Neuron (in vitro differentiated cells): ENCODE results near the gene C1RL.

Source experiments
- H2AFZ ChIP-seq: one replicate; pipeline ENCODE4 v1.6.1; 2013; ENCODE audit warnings: low read depth, mild to moderate bottlenecking, inconsistent platforms, low read length, moderate library complexity
- H3K27me3 ChIP-seq: one replicate; pipeline ENCODE4 v1.6.1; 2013; ENCODE audit warnings: low read length; ENCODE audit not compliant: insufficient read depth
- H3K36me3 ChIP-seq: one replicate; pipeline ENCODE4 v1.6.1; 2013; ENCODE audit warnings: low read length; ENCODE audit not compliant: insufficient read depth
- H3K4me1 ChIP-seq: one replicate; pipeline ENCODE4 v1.6.1; 2013; ENCODE audit warnings: low read length; ENCODE audit not compliant: insufficient read depth
- H3K4me3 ChIP-seq: 2 replicates; pipeline ENCODE4 v1.5.1; 2013; ENCODE audit warnings: mild to moderate bottlenecking, low read length, moderate library complexity
- H3K9me3 ChIP-seq: one replicate; pipeline ENCODE4 v1.6.1; 2013; ENCODE audit warnings: low read length

C1RL gene

DNA sequence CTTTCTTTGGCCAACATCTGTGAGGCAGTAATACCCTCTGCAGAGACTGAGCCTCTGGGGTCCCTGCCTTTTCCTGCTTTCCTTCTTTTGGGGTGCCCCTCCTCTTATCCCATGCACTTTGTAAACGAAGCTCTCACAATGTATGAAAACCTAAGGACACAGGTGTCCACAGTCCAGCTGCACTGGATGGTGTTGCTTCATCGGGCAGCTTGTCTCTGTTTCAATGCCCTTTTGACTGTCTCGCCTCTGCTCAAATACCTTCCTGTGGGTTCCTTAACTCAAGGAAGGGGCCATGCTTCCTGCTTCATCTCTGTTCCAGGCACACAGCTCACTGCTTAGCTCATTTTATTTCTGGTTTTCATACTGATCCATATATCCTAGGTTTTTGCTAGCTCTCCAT, 6.4 kb downstream of the C1RL start:
- Histone ChIP-seq H3K36me3 (peaks cover 21% of the 10 kb centered on the region), H2AFZ (no peak overlapping the region), H3K4me1 (peaks cover 2% of the 10 kb centered on the region), H3K9me3 (peaks cover 2% of the 10 kb centered on the region), H3K27me3 (no peaks in the 10 kb centered on the region), H3K4me3 (no peak overlapping the region)

DNA sequence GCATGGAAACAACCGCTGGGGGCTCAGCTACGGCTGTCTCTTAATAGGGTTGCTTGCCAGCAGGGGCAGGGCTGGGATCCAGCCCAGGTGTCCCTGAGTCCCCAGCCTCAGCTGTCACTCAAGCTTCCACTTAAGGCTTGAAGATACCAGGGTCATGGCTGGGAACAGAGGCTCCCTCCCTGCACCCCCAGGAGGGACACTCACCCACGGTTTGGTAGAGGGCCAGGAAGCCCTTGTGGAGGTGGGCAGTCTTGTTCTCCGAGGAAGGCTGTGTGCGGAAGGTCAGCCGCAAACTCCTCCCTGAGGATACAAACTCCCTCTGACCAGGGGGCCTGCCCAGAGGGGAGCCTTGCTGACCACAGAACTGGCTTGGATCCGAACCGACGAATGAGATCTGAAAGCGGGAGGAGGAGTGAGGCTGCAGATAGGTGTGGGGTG, 7.3 kb downstream of the C1RL start:
- no peak overlapping the region for H2AFZ ChIP-seq
- H3K9me3 ChIP-seq: peaks cover 2% of the 10 kb centered on the region
- H3K36me3 ChIP-seq: peaks cover 23% of the 10 kb centered on the region
- H3K4me1 ChIP-seq: no peaks in the 10 kb centered on the region
- H3K4me3 ChIP-seq: no peak overlapping the region
- H3K27me3 ChIP-seq: no peaks in the 10 kb centered on the region

DNA sequence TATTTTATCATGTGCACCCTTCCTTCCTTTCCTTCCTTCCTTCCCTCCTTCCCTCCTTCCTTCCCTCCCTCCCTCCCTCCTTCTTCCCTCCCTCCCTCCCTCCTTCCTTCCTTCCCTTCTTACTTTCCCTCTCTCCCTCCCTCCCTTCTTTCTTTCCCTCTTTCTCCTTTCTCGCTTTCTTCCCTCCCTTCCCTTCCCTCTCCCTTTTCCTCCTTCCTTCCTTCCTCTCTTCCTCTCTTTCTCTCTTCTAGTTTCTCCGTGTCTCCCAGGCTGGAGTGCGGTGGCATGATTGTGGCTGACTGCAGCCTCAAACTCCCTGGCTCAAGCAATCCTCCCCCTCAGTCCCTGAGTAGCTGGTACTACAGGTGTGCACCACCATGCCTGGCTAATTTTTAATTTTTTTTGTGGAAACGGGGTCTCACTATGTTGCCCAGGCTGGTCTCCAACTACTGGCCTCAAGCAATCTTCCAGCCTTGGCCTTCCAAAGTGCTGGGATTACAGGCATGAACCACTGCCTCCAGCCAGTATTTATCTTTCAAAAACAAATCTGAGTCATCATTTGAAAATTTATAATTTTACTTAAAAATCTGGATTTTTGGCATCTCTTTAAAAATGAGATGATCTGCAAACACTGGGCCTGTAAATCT, 7.8 kb downstream of the C1RL start:
- Histone ChIP-seq H3K4me3 (no peak overlapping the region), H3K4me1 (no peaks in the 10 kb centered on the region), H2AFZ (no peak overlapping the region), H3K36me3 (peaks cover 20% of the 10 kb centered on the region), H3K27me3 (no peaks in the 10 kb centered on the region), H3K9me3 (peaks cover under 1% of the 10 kb centered on the region)

DNA sequence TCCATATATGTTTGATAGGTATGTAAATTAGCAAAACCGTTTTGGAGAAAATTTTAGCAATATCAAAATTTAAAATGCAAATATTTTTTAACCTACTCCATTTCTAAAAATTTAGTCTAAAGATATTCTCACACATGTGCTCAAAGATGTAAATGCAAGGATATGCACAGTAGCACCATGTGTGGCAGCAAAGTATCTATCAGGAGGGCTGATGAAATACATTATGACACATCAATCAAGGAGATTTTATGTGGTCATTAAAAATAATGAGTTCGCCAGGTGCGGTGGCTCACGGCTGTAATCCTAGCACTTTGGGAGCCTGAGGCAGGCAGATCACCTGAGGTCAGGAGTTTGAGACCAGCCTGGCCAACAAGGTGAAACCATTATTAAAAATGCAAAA, 8.8 kb downstream of the C1RL start:
- Histone ChIP-seq H3K27me3 (no peaks in the 10 kb centered on the region), H3K4me1 (no peaks in the 10 kb centered on the region), H3K36me3 (peaks cover 20% of the 10 kb centered on the region), H3K9me3 (no peaks in the 10 kb centered on the region), H3K4me3 (no peak overlapping the region), H2AFZ (no peak overlapping the region)

DNA sequence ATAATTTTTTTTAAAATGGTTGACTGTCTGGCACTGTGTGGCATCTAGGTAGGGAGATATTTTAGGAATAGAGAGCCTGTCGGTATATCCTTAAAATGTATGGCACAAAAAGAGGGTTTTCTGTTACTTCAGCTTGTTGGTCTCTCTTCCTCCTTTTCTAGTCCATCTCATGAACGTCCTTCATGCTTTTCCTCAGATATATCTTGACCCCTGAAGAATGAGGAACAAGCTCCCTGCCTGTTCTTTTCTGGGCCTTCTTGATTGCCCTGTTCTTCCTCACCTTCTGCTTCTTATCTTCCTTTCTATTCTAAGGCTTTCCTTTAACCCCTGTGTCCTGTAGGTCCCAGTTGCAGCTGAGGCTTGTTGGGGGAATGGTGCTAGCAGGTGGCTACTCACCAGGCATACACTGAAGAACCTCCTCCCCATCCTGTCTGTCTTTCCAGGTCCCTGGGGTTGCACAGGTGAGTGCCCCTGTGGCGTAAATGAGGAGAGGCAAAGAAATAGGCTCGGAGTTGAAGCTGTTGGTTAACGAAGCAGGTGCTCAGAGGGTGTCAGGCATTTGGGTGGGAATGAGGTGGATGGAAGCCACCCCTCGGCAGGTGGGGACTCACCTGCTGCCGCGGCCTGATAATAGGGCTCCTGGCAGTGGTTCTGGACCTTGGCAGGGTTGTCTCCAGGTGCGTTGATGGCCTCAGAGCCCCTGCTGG, 9.6 kb downstream of the C1RL start:
- Histone ChIP-seq H3K4me3 (no peak overlapping the region), H3K36me3 (peaks cover 20% of the 10 kb centered on the region), H3K27me3 (no peaks in the 10 kb centered on the region)

DNA sequence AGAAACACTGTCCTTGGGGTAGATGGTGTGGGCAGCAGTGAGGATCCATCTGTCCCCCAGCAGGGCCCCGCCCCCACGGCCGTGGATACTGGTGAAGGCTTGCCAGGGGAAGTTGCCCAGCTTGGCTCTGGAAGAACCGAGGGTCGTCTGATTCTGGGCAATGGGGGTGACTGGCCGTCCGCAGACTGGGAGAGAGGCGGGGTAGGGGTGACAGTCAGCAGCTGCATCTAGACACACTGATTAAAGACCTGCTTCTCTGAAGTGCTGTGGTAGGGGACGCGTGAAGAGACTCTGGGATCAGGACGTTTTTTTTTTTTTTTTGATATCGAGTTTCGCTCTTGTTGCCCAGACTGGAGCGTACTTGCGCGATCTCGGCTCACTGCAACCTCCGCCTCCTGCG, 12.0 kb downstream of the C1RL start:
- no peak overlapping the region for H2AFZ ChIP-seq
- H3K4me3 ChIP-seq: no peak overlapping the region
- peaks cover 16% of the 10 kb centered on the region for H3K36me3 ChIP-seq
- no peaks in the 10 kb centered on the region for H3K27me3 ChIP-seq
- no peaks in the 10 kb centered on the region for H3K9me3 ChIP-seq
- H3K4me1 ChIP-seq: no peaks in the 10 kb centered on the region

More for the DNA sequence above, 9.6 kb downstream of the C1RL start:
- no peaks in the 10 kb centered on the region for H3K4me1 ChIP-seq
- H3K9me3 ChIP-seq: no peaks in the 10 kb centered on the region
- no peak overlapping the region for H2AFZ ChIP-seq

DNA sequence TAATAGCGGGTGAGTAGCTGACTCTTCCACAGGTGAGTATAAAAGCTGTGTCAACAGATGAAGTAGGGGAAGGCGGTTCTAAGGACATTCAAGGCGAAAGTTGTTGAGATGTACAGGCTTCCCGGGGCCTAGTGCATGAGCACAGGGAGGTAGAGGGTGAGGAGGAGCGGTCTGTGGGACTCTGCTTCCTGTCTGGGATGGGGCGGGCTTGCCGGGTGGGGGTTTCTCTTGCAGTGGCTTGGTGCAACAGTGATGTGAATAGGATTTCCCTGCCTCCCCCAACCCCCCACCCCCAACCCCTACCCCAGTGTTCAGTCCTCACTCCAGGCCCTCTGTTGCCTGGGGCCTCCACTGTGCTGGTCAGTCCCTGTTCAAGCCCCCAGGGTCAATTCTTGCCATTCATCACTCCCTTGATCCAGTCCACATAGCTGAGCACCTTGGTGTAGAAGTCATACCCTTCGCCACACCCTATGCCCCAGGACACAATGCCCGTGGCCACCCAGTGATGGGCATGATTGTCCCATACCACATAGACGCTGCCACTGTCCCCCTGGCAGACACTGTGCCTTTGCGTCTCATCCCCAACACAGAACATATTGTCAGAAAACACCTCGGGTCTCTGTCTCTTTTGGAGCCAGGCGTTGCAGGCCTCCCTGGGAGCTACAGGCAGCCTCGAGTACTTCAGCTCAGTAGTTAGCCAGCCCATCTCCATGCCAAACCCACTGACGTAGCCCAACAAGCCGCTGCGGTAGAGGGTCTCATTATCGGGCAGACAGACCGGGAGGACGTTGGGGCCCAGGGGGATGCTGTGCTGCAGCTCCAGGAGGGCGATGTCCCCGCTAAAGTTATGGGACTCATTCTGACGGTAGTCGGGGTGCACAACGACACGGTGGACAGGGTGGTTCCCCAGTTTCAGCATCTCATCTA, 12.7 kb downstream of the C1RL start:
- no peaks in the 10 kb centered on the region for H3K4me1 ChIP-seq
- H3K4me3 ChIP-seq: no peak overlapping the region
- H3K36me3 ChIP-seq: peaks cover 12% of the 10 kb centered on the region
- H3K27me3 ChIP-seq: no peaks in the 10 kb centered on the region
- no peak overlapping the region for H2AFZ ChIP-seq
- no peaks in the 10 kb centered on the region for H3K9me3 ChIP-seq

DNA sequence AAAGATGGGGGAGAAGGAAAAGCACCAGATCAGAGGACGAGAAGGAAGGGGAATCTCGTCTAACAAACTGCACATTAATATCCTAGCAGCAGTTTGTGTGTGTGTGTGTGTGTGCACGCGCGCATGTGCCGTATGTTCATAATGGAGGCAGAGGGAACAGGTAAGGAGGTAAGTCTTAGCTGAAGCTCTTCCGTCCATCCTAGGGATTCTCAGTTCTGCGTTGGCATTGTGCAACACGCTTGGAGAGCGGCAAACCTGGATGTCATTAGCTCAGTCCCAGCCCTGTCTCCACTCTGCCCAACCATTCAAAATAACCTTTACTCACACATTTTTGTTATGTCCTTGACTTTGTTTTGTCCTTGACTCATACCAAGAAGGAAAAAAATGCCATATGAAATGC, 15.1 kb downstream of the C1RL start:
- H3K27me3 ChIP-seq: no peaks in the 10 kb centered on the region
- H3K9me3 ChIP-seq: no peaks in the 10 kb centered on the region
- H3K36me3 ChIP-seq: peaks cover 4% of the 10 kb centered on the region
- no peak overlapping the region for H3K4me3 ChIP-seq
- no peak overlapping the region for H2AFZ ChIP-seq
- H3K4me1 ChIP-seq: peaks cover 9% of the 10 kb centered on the region

DNA sequence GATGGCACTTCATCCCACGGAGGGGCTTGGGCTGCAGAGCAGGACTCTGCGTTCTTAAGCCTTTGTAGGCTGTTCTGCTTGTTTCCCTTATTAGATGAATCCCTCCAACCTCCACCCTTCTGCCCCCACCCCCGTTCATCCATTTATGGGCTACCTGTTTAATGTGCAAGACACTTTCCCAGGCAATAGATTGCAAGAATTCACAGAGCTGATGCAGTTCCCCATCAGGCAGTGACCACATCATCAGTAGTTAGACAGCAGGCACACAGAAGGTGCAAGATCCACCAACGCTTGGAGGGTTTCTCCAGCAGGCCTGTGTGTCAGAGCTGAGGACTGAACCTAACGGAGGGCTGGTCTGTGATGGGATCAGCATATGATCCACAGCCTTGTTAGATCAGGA, 15.5 kb downstream of the C1RL start:
- Histone ChIP-seq H3K4me3 (no peak overlapping the region), H3K27me3 (no peaks in the 10 kb centered on the region), H3K4me1 (peaks cover 9% of the 10 kb centered on the region), H3K9me3 (no peaks in the 10 kb centered on the region), H3K36me3 (peaks cover 4% of the 10 kb centered on the region), H2AFZ (no peak overlapping the region)

DNA sequence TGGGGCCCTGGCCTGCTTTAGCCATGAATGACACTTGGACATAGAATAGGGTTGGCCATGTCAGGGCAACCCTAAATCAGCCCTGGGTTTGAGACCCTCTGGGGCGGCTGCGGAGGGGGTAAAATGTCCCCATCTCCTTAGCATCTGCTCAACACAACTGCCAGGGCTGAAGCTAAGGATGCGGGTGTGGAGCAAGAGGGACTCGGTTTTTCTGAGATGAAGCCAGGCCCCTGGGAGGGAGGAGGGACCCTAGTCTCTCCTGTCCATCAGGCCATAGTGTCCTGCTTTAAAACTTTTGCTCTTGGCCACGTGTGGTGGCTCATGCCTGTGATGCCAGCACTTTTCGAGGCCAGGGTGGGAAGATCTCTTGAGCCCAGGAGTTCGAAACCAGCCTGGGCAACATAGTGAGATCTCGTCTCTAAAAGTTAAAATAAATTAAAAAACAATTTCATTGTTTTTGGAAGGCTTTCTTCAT, 16.0 kb downstream of the C1RL start:
- Histone ChIP-seq H3K4me3 (no peak overlapping the region), H2AFZ (no peak overlapping the region), H3K36me3 (peaks cover 4% of the 10 kb centered on the region), H3K9me3 (no peaks in the 10 kb centered on the region), H3K4me1 (peaks cover 9% of the 10 kb centered on the region), H3K27me3 (no peaks in the 10 kb centered on the region)

DNA sequence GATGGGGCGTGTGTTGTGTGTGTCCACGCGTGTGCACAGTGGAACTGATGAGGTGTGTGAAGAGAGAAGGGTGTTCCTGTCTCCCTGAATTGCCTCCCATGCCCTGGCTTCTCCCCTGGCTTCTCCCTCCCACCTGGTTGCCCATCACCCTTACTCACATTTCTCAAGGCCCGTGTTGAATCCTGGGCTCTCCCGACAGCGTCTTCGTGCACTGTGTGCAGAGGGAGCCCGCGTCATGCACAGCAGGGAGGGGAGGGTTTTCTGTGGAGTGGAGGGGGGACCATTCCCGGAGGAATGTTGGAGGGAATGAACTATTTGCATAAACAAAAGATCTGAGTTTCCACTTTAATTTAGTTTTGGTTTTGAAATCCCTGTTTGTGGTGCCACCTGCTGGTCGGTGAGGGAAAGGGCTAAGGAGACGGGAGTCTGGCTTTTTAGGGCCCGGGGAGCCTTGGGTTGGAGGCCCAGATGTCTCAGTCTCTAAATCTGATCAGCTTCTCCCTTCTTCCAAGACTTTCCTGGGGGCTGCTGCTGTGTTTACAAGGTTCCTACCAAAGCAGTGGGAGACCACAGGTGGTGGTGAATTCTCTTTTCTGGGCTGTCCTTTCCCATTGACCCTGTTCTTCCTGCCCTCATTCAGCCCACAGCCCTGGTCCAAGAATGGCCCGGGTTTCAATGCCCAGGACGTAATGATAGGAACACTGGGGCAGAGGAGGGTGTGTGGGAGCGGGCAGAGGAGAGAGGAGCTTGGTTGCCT, 16.6 kb downstream of the C1RL start, which contains the start of gene C1R:
Gene C1R (minus strand): TSS at position 217 of the 757 bp plus-strand sequence. CDS start 57 bp downstream, at position 160.
- H2AFZ ChIP-seq: no peak within 1 kb of the TSS
- no peak within 1 kb of the TSS for H3K4me3 ChIP-seq
- no peaks in the 10 kb centered on the region for H3K27me3 ChIP-seq
- H3K9me3 ChIP-seq: no peaks in the 10 kb centered on the region
- H3K4me1 ChIP-seq: peaks cover 9% of the 10 kb centered on the region
- peaks cover under 1% of the 10 kb centered on the region for H3K36me3 ChIP-seq

DNA sequence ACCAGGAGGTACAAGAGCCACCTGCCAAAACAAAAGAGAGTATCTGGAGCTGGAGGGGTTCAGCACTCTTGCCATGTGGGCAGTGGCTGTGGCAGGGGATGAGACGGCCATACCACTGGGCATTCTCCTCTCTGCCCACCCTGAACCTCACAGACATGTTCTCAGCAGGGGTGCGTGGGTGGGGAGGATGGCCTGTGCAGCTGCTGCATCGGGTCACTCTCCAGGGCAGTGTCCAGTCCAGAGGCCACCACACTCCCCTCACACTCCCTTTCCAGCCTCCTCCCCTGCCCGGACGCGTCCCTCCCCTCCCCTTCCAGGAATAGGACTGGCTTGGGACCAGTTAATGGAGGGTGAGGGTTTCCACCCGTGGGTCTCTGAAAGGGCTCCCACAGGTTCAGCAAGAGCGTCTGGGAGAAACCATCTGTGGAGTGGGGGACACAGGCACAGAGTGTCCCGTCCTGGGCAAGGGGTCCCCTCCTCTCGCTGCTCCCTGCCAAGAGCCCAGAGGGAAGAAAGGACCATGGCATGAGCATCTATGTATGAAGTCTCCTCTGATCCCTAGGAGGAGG, 17.3 kb downstream of the C1RL start:
- no peaks in the 10 kb centered on the region for H3K9me3 ChIP-seq
- peaks cover 9% of the 10 kb centered on the region for H3K4me1 ChIP-seq
- H3K4me3 ChIP-seq: no peak overlapping the region
- H3K36me3 ChIP-seq: no peaks in the 10 kb centered on the region
- H2AFZ ChIP-seq: no peak overlapping the region
- H3K27me3 ChIP-seq: no peaks in the 10 kb centered on the region
